GM19025 (cell line): Measurements from ENCODE around the gene MMS22L.

Experiments
- ATAC-seq: cut with Tn5 transposase; IDR thresholded peaks from one replicate; pipeline ENCODE4 v1.9.1; 2021; ENCODE audit warnings: mild to moderate bottlenecking, low read depth, moderate library complexity; ENCODE audit not compliant: unreplicated experiment

Gene MMS22L

DNA sequence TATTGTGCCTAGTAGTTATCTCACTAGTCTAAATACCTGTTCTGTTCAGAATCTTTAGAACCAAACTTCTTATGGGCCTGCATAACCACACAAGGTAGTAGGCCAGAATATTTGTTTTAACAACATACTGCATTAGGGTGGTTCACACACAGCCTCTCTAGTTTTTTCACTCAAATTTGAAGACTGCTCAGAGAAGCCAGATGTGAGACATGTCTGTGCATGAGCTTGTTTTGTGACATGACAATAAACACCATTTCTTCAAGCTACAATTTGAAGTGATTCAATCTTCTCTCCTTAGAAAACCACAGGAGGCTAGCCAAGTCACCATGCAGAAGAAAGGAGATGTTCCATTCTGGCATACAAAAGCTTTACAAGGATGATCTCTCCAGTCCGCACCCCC, 135.6 kb downstream of the MMS22L start:
- ATAC-seq: no peak

- ATAC-seq: no peak
Observed at GRCh38 chr6:97145691-97146090, 137.3 kb downstream of the MMS22L start.

DNA sequence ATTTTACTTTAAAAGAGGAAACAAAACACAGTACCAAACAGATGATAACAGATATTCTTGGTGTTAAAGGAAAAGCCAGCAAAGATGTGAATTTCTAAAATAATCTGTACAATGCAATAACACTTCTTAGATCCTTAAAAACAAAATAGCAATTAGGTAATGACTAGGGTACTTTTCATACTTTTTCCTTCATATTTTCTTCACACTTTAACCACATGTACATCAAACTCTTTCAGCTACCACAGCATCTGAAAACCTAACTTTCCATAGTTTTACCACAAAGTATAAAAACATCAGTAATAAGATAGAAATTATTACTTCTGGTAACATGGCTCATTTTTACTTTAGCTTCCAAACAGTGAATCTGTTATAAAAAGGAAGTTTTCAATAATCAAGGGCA, 141.3 kb downstream of the MMS22L start:
- no peak for ATAC-seq

GRCh38 chr6:97138581-97138980, 144.4 kb downstream of the MMS22L start:
- no peak for ATAC-seq

- ATAC-seq: peak; percentile 70
Observed at GRCh38 chr6:97136626-97137358, 146.2 kb downstream of the MMS22L start.

DNA sequence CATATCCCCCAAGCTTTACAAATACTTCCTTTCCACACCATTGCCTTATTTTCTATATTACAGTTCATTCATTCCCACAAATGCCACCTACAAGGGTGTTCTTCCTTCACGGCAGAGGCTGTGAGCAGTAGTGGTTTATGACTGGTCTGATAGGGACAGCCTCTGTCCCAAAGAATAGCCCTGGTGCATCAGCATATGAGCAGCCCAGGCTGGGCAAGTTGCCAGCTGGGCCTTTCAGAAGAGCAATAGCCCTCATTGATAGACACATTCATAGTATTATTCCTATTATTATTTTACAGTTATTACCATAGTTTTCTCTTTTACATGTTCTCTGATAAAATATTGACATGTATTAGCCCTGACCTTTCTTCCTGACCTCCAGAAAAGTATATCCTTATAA, 149.9 kb downstream of the MMS22L start:
- ATAC-seq: no peak

- no peak for ATAC-seq
Observed at GRCh38 chr6:97129106-97129505, 153.9 kb downstream of the MMS22L start.

DNA sequence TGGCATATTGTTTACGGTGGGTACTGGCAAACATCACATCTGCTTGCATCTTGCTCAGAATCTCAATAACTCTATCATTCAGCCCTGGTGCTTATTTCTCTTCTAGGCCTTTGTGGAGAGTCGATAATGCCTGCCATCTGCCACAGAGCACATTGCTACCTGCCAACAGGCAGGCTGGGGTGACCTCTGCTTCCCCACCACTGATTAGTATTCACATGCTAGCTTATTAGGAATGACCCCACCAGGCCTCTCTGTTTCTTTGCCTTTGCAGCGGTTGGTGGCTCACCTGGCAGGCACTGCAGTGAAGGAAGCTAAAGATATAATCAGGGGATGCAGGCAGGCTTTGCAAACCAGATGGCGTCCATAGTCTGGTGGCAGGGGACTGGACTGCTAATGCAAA, 154.5 kb downstream of the MMS22L start:
- no peak for ATAC-seq

DNA sequence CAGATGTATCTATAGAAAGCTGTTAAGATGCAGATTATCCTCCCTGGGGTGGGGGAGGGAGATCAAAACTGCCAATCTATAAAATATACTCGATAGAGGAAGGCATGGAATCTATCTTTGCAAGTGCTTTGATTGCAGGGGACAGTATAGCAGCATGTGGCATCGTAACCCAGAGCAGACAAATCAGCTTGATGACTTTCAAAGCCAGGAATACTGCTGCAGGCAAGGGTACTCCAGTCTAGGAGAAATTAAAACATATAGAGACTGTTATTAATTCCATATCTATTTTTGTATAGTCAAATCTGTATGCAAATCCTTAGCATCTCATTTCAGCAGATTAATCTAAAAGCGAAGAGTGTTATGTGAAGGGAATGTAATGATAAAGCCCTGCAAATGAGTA, 159.4 kb downstream of the MMS22L start:
- no peak for ATAC-seq

DNA sequence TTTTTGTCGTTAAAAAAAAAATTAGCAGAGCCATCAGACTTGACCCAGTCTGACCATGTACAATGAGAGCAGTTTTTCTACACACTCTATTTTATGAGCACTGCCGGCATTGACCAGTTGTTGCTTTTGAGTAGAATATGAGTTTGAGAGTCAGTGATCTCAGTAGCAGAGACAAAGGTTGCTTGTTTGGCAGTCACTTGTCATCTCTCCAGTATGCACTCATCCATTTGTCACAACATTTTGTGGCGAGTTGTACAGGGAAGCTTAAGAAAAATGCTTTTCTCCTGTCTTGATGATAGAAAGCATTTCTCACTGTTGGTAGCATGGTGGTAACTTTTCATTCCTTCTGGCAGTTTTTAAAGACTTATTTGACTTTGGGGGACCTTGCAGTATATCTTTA, 159.9 kb downstream of the MMS22L start:
- no peak for ATAC-seq

GRCh38 chr6:97120511-97120910, 162.5 kb downstream of the MMS22L start:
- ATAC-seq: no peak

DNA sequence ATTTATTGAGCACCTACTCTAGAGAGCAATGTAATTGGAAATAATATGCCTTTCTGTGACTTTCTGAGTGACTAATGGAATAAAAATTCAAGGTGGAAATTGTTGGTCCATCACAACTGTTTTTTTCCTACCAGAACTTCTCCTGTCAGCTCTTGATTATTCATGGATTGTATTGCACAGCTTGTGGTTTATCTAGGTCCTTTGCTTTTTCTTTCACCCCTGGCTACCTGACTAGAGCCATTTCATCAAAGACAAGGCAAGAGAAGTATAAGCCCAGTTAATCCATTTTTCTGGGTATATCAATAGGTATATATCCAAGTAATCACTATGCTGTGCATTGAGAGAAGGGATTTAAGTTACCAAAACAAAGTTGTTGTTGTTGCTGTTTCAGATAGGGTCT, 168.4 kb downstream of the MMS22L start:
- no peak for ATAC-seq

DNA sequence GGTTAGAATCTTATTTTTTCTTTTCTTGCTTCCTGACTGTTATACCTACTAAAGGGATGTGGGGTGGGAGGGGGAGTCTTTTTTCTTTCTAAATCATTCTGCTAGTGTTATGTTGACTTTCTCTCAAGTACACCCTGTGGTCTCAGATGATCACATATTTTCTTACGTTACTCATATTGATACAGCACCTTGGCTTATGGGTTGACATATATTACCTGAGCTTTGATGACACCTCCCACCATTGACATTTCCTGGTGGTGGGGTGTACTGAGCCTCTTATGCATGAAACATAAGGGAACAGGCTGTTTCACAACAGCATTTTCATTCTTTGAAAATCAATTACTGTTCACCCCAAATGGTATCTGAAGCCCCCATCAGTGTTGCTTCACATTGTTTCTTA, 169.8 kb downstream of the MMS22L start:
- ATAC-seq: no peak

- ATAC-seq: no peak
Observed at GRCh38 chr6:97111243-97111642, 171.8 kb downstream of the MMS22L start.

DNA sequence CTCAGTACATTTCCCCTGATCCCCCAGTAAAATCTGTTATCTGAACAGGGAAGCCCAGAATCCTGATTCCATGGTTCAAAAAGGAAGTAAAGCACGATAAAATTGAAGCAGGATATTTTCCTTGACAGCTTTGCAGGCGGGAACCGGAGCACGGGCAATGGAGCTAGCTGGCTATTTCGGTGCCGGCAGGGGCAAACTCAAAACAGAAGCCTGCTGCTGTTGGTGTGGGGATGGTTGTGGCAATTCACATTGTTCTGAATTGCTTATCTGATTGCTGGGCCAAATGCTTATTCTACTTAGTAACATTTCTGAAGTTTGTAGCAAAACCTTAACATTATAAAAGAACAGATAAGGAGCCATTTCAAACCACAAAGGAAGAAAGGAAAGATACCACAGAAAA, 172.4 kb downstream of the MMS22L start:
- ATAC-seq: no peak

DNA sequence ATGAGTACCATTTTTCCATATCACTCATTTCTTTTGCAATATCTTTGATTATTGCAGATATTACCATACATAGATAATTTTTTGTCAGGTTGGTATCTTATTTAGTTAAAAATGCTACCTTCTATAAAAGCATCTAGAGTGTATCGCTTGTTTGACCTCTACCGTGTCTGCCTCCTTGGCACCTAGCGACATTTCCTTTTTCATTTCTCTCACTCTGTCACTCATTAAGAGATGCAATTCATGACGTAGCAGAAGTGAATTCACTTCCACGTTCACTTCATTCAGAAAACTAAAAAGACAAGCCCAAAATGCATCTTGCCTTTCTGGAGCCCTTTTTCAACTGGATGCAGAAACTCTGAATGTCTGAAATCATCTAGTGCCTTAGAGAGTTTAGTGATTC, 172.9 kb downstream of the MMS22L start:
- no peak for ATAC-seq

DNA sequence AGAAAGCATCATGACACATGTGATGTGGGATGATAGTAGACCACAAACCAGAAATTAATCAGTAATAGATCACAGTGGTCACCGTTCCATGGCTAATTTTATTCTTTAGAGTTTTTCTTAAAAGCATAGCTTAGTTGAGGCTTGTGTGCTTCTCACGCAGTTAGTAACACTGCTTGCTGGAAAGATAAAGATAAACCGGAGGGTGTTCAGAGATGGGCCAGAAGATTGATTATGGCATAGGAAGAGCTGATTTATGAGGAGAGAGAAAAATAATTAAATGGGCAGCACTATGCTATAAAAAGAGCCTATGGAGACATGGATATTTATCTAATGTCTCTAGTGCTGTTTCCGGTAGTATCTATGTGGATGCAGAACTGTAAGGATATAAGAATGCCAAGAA, 173.6 kb downstream of the MMS22L start:
- ATAC-seq: no peak

- no peak for ATAC-seq
Observed at GRCh38 chr6:97102145-97102790, 180.7 kb downstream of the MMS22L start.

GRCh38 chr6:97100696-97101095, 182.3 kb downstream of the MMS22L start:
- no peak for ATAC-seq

GRCh38 chr6:97097068-97098047, 185.7 kb downstream of the MMS22L start:
- ATAC-seq: no peak

GRCh38 chr6:97095311-97095850, 187.6 kb downstream of the MMS22L start:
- no peak for ATAC-seq
